A549 (cell line): Measurements from ENCODE around the gene SMPD2. TPM values are rescaled to one million over a fixed set of nuclear protein-coding genes. Genes with fewer than 3 reads are reported as not detected.

Experiments
- ATAC-seq, 2 experiments: fragments of 200-7000 bp in 1 of 2; fragments of >200 bp in 1 of 2; cut with Nextera tagmentation in 1 of 2; cut with Tn5 transposase in 1 of 2; 3 replicates each; pipeline versions ENCODE4 v1.8.0 to v1.9.1; 2018 to 2020; ENCODE audit warnings: mild to moderate bottlenecking in 1 of 2, moderate library complexity in 1 of 2
- CTCF ChIA-PET: fragments of 300-600 bp; sonication (Branson Sonifier 250); formaldehyde crosslinking; extraction: SDS; loops from one replicate; lab custom pipeline; 2021; ENCODE audit warnings: antibody characterized with exemption, inconsistent platforms; lab: Yijun Ruan, JAX
- POLR2A ChIA-PET: fragments of 350-600 bp; formaldehyde crosslinking; extraction: SDS; loops from one replicate; lab custom pipeline; 2021; ENCODE audit warnings: antibody characterized with exemption, inconsistent platforms; lab: Yijun Ruan, JAX
- DNase-seq, 2 experiments: peaks; one replicate each; pipeline versions ENCODE4 v3.0.0 to v3.0.0-alpha.2; 2011 to 2016; ENCODE audit warnings: low read depth in 1 of 2, low spot score in 1 of 2
- FAIRE-seq: peaks from 2 replicates; lab custom pipeline; 2011; peaks lifted over from hg19 to GRCh38; lab: Jason Lieb, UNC
- H3K27ac ChIP-seq, 2 experiments: fragments of >200 bp; sonication (Bioruptor Twin); formaldehyde crosslinking; 3 replicates each; pipeline ENCODE4 v1.5.1; 2016 to 2017
- H3K4me1 ChIP-seq: fragments of >200 bp; sonication (Bioruptor Twin); formaldehyde crosslinking; 3 replicates; pipeline ENCODE4 v1.6.1; 2016
- H3K4me2 ChIP-seq: fragments of >200 bp; sonication (Bioruptor Twin); formaldehyde crosslinking; 3 replicates; pipeline ENCODE4 v1.6.1; 2016
- H3K4me3 ChIP-seq: fragments of >200 bp; sonication (Bioruptor Twin); formaldehyde crosslinking; 3 replicates; pipeline ENCODE4 v1.5.1; 2016
- H3K9me3 ChIP-seq: fragments of >200 bp; sonication (Bioruptor Twin); formaldehyde crosslinking; 3 replicates; pipeline ENCODE4 v1.6.1; 2016
- ATOH8 ChIP-seq: fragments of 250-450 bp; sonication (Bioruptor Pico); IDR thresholded peaks from 2 replicates; pipeline ENCODE4 v1.5.0; 2020; ENCODE audit warnings: low read depth, mild to moderate bottlenecking, moderate library complexity
- BHLHE40 ChIP-seq: IDR thresholded peaks from 2 replicates; pipeline ENCODE4 v1.6.1; 2012; ENCODE audit warnings: low read depth, low read length, inconsistent platforms
- CBX8 ChIP-seq: fragments of 200-600 bp; sonication (generic); IDR thresholded peaks from 2 replicates; pipeline ENCODE4 v1.6.1; 2016
- CEBPB ChIP-seq, 2 experiments: fragments of >200 bp in 1 of 2; sonication (Bioruptor Twin) in 1 of 2; formaldehyde crosslinking in 1 of 2; IDR thresholded peaks; 2 replicates each; pipeline ENCODE4 v1.6.1; 2012 to 2016
- EHF ChIP-seq: fragments of 250-450 bp; sonication (Bioruptor Pico); IDR thresholded peaks from 2 replicates; pipeline ENCODE4 v1.5.0; 2020; ENCODE audit warnings: mild to moderate bottlenecking
- EHMT2 ChIP-seq: fragments of 200-600 bp; sonication (generic); IDR thresholded peaks from 2 replicates; pipeline ENCODE4 v1.6.1; 2016; ENCODE audit warnings: antibody characterized with exemption, low read depth, mild to moderate bottlenecking, moderate library complexity
- FOSB ChIP-seq: fragments of 250-450 bp; sonication (Bioruptor Pico); IDR thresholded peaks from 2 replicates; pipeline ENCODE4 v1.5.0; 2020; ENCODE audit warnings: mild to moderate bottlenecking, moderate library complexity
- FOSL2 ChIP-seq, 2 experiments: fragments of 450-650 bp in 1 of 2; fragments of >200 bp in 1 of 2; sonication (Bioruptor Twin) in 1 of 2; formaldehyde crosslinking; IDR thresholded peaks; 2 replicates each; pipeline versions ENCODE4 v1.5.0 to v1.6.1; 2016 to 2020; ENCODE audit warnings: mild to moderate bottlenecking in 1 of 2, moderate library complexity in 1 of 2
- FOXS1 ChIP-seq: fragments of 250-450 bp; sonication (Bioruptor Pico); IDR thresholded peaks from 2 replicates; pipeline ENCODE4 v1.5.0; 2020; ENCODE audit warnings: mild to moderate bottlenecking, moderate library complexity
- GATA3 ChIP-seq: IDR thresholded peaks from 2 replicates; pipeline ENCODE4 v1.6.1; 2012; ENCODE audit warnings: borderline replicate concordance
- HDAC2 ChIP-seq: fragments of 200-600 bp; sonication (generic); IDR thresholded peaks from 2 replicates; pipeline ENCODE4 v1.6.1; 2016
- HES2 ChIP-seq: fragments of >200 bp; sonication (Bioruptor Twin); formaldehyde crosslinking; IDR thresholded peaks from 2 replicates; pipeline ENCODE4 v1.6.1; 2016
- HEYL ChIP-seq: fragments of 250-450 bp; sonication (Bioruptor Pico); IDR thresholded peaks from 2 replicates; pipeline ENCODE4 v1.8.0; 2021; ENCODE audit warnings: mild to moderate bottlenecking, moderate library complexity
- HOXB13 ChIP-seq: fragments of 250-450 bp; sonication (Bioruptor Pico); IDR thresholded peaks from 2 replicates; pipeline ENCODE4 v1.5.0; 2020; ENCODE audit warnings: low read depth, mild to moderate bottlenecking, moderate library complexity
- JUN ChIP-seq, 2 experiments: fragments of >200 bp; sonication (Bioruptor Twin); formaldehyde crosslinking; IDR thresholded peaks; 2 replicates in 1 of 2; 3 replicates in 1 of 2; pipeline ENCODE4 v1.6.1; 2016 to 2017
- JUNB ChIP-seq: fragments of >200 bp; sonication (Bioruptor Twin); formaldehyde crosslinking; IDR thresholded peaks from 2 replicates; pipeline ENCODE4 v1.6.1; 2016
- MAFK ChIP-seq: fragments of 450-650 bp; IDR thresholded peaks from 2 replicates; pipeline ENCODE4 v1.6.1; 2014; ENCODE audit not compliant: partially characterized antibody
- MAZ ChIP-seq: fragments of 150-350 bp; IDR thresholded peaks from 2 replicates; pipeline ENCODE4 v1.6.1; 2014; ENCODE audit warnings: antibody characterized with exemption, low read depth, low read length, borderline replicate concordance
- MYC ChIP-seq: IDR thresholded peaks from 2 replicates; pipeline ENCODE4 v1.6.1; 2012; ENCODE audit warnings: mild to moderate bottlenecking, inconsistent platforms, low read length, improper control_type of control experiment, borderline replicate concordance
- NFE2L2 ChIP-seq: fragments of 150-350 bp; conservative IDR thresholded peaks from 2 replicates; pipeline ENCODE4 v1.6.1; 2014; ENCODE audit warnings: low read length
- NPAS2 ChIP-seq: fragments of 250-450 bp; sonication (Bioruptor Pico); IDR thresholded peaks from 2 replicates; pipeline ENCODE4 v1.8.0; 2022; ENCODE audit warnings: mild to moderate bottlenecking, moderate library complexity, borderline replicate concordance
- NR3C1 ChIP-seq: fragments of >200 bp; sonication (Bioruptor Twin); formaldehyde crosslinking; IDR thresholded peaks from 3 replicates; pipeline ENCODE4 v1.6.1; 2017
- POLR2A ChIP-seq: IDR thresholded peaks from 2 replicates; pipeline ENCODE4 v1.6.1; 2012; ENCODE audit warnings: mild to moderate bottlenecking, low read length
- RAD21 ChIP-seq, 2 experiments: fragments of >200 bp in 1 of 2; sonication (Bioruptor Twin) in 1 of 2; formaldehyde crosslinking in 1 of 2; IDR thresholded peaks in 1 of 2; conservative IDR thresholded peaks in 1 of 2; 2 replicates in 1 of 2; 3 replicates in 1 of 2; pipeline ENCODE4 v1.6.1; 2012 to 2018; ENCODE audit warnings: inconsistent platforms in 1 of 2
- REST ChIP-seq: fragments of 200-600 bp; sonication (generic); IDR thresholded peaks from 2 replicates; pipeline ENCODE4 v1.6.1; 2016; ENCODE audit warnings: antibody characterized with exemption, mild to moderate bottlenecking, moderate library complexity
- RNF2 ChIP-seq: fragments of 200-600 bp; sonication (generic); IDR thresholded peaks from 2 replicates; pipeline ENCODE4 v1.6.1; 2016; ENCODE audit warnings: low read depth, mild to moderate bottlenecking, antibody characterized with exemption, moderate library complexity, borderline replicate concordance
- SREBF2 ChIP-seq: fragments of 450-650 bp; IDR thresholded peaks from 2 replicates; pipeline ENCODE4 v1.6.1; 2014; ENCODE audit warnings: mild to moderate bottlenecking, moderate library complexity
- TFCP2L1 ChIP-seq: fragments of 250-450 bp; sonication (Bioruptor Pico); IDR thresholded peaks from 2 replicates; pipeline ENCODE4 v1.5.0; 2021; ENCODE audit warnings: mild to moderate bottlenecking
- TP53 ChIP-seq: fragments of 250-450 bp; sonication (Bioruptor Pico); IDR thresholded peaks from 2 replicates; pipeline ENCODE4 v1.5.0; 2021; ENCODE audit warnings: mild to moderate bottlenecking, moderate library complexity
- ZC3H11A ChIP-seq: fragments of 450-650 bp; IDR thresholded peaks from 2 replicates; pipeline ENCODE4 v1.6.1; 2014; ENCODE audit warnings: antibody characterized with exemption, mild to moderate bottlenecking
- ZSCAN20 ChIP-seq: fragments of 250-450 bp; sonication (Bioruptor Pico); IDR thresholded peaks from 2 replicates; pipeline ENCODE4 v1.8.0; 2022; ENCODE audit warnings: mild to moderate bottlenecking, moderate library complexity
- WGBS: methylation state at CpG from one replicate; pipeline ENCODE4 v1.1.6; 2017; ENCODE audit errors: missing lambda C conversion rate; 5-methylcytosine and 5-hydroxymethylcytosine counted together
- polyA minus RNA-seq: library from RNA; depleted of rRNA, polyadenylated mRNA; stranded (reverse); fragments of >200 nt; gene quantifications from 2 replicates; pipeline ENCODE4 v1.2.3, GENCODE V29; 2011; rRNA and poly(A)+ RNA removed
- polyA plus RNA-seq, 4 experiments: library from polyadenylated mRNA; depleted of rRNA in 3 of 4; stranded (reverse); fragments of >200 nt; fragmentation: RNase III in 1 of 4; extraction: RNeasy Plus Mini Kit Qiagen cat#74134 plus additional on column Dnase treatment in 1 of 4; gene quantifications; 2 replicates in 3 of 4; 3 replicates in 1 of 4; pipeline ENCODE4 v1.2.3, GENCODE V29; 2011 to 2017
- TF ChIP-seq, protein P1 (sequence below): IDR thresholded peaks from 2 replicates; pipeline ENCODE4 v1.6.1; 2012; ENCODE audit warnings: low read depth, borderline replicate concordance
- TF ChIP-seq, protein P2 (sequence below): IDR thresholded peaks from 2 replicates; pipeline ENCODE4 v1.6.1; 2012

The SMPD2 gene, protein sequence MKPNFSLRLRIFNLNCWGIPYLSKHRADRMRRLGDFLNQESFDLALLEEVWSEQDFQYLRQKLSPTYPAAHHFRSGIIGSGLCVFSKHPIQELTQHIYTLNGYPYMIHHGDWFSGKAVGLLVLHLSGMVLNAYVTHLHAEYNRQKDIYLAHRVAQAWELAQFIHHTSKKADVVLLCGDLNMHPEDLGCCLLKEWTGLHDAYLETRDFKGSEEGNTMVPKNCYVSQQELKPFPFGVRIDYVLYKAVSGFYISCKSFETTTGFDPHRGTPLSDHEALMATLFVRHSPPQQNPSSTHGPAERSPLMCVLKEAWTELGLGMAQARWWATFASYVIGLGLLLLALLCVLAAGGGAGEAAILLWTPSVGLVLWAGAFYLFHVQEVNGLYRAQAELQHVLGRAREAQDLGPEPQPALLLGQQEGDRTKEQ
- polyA plus RNA-seq (2011; rRNA removed) (9.6 and 13.1 TPM in 2 replicates), polyA plus RNA-seq (2017; fragmentation: RNase III; extraction: RNeasy Plus Mini Kit Qiagen cat#74134 plus additional on column Dnase treatment) (10.0 to 10.7 TPM (median 10.6 TPM) in 3 replicates), polyA minus RNA-seq (28.5 and 42.4 TPM in 2 replicates)
- 12.4 and 14.5 TPM in 2 replicates for polyA plus RNA-seq (2012; cell fraction: cytosol; rRNA removed)
- polyA plus RNA-seq (2012; cell fraction: nucleus; rRNA removed), result 20.1 and 21.3 TPM in 2 replicates

DNA sequence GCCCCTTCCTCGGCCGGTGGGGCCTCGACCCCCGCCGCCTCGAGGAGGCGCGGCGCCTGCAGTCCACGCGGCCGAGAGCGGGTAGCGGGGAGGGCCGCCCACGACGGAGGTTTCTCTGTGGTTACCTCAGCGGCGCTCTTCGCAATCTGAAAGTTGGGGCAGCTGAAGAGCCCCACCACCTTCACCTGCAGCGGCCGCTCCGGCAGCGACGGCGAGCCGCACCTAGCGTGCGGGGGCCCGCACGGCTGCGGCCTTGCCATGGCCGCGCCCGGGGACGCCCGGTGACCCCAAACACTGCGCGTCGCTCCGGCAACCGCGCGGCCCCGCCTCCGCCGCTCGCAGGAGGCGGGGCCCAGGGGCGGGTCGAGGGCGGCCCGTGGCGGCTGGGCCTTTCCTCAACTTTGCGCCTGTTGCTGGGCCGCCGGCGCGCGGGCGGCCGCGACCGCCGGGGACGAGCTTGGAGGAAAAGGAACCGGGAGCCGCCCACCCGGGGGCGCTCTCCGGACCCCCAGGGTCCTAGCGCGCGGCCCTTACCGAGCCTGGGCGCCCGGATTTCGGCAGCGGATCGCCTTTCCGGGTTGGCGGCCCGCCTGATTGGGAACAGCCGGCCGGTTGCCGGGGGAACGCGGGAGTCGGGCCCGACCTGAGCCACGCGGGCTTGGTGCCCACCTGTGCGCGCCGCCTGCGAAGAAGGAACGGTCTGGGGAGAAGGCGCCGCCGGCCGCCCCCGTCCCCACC, at the start of gene SMPD2, which contains the start of gene PPIL6:
Gene SMPD2, plus strand, starts transcription at position 394 of the 738 bp plus-strand sequence. CDS start 398 bp downstream, outside the sequence.
Gene PPIL6, minus strand, starts transcription at position 298 of the 738 bp plus-strand sequence. Its CDS starts 38 bp downstream, at position 260.
- peak within 1 kb of the TSS; percentile 76 for H3K4me3 ChIP-seq
- peak within 1 kb of the TSS; percentile 97 for H3K4me2 ChIP-seq
- ChIA-PET POLR2A (interaction anchor here (0.8 to 2.7 kb wide), 6 partner anchors 11 to 346 kb away, joined by 3 to 18 read pairs (median 6); partner anchors contain the start of genes CD164, CEP57L1, MICAL1 and SESN1), CTCF (interaction anchor here (0.7 to 3.2 kb wide), 4 partner anchors 10 to 56 kb away, joined by 3 to 16 read pairs (median 4); no protein-coding TSS in a partner anchor)
- DNase-seq, result peak; percentile 57 to 83
- no peaks in the 10 kb centered on the region for H3K9me3 ChIP-seq
- H3K4me1 ChIP-seq, result peaks cover 8% of the 10 kb centered on the region
- WGBS, result no CpG with 5 or more reads among the region's 102 CpGs
- peak within 1 kb of the TSS; percentile 81 to 96 for H3K27ac ChIP-seq
- ATAC-seq, result peak; percentile 81 to 88
- no peak for FAIRE-seq
- TF ChIP-seq POLR2A (peak; percentile 57), FOSL2 (IDR thresholded peaks at IDR 0.05) (no peak), FOSL2 (CRISPR knock-in tag; IDR thresholded peaks at IDR 0.05) (0 out of 2 replicates have a peak, but pooled peaks have one; percentile 4), HEYL (no peak), GATA3 (no peak), CBX8 (no peak), ZC3H11A (no peak), ATOH8 (CRISPR knock-in tag) (peak; percentile 55; the same call in 1 of the 2 replicates), NR3C1 (no peak), RNF2 (peak; percentile 67; the same call in 1 of the 2 replicates), MYC (0 out of 2 replicates have a peak, but pooled peaks have one; percentile 66), REST (no peak), ZSCAN20 (CRISPR knock-in tag) (no peak), EHF (no peak), TFCP2L1 (CRISPR knock-in tag) (no peak), JUNB (no peak), NPAS2 (no peak), RAD21 (conservative IDR thresholded peaks at IDR 0.05 in 1 of 2, IDR thresholded peaks at IDR 0.05 in 1 of 2) (no peak), BHLHE40 (no peak), FOXS1 (CRISPR knock-in tag) (no peak), TP53 (CRISPR knock-in tag) (no peak; the same call in 1 of the 2 replicates), MAFK (no peak), JUN (IDR thresholded peaks at IDR 0.05) (peak in 1 of 2 experiments; percentile 21; a peak in 3 of 5 replicates), MAZ (no peak), HOXB13 (CRISPR knock-in tag) (no peak), HES2 (no peak), HDAC2 (no peak), SREBF2 (no peak), NFE2L2 (no peak), FOSB (CRISPR knock-in tag) (no peak), EHMT2 (no peak), CEBPB (IDR thresholded peaks at IDR 0.05) (no peak)
- TF ChIP-seq, protein P1, sequence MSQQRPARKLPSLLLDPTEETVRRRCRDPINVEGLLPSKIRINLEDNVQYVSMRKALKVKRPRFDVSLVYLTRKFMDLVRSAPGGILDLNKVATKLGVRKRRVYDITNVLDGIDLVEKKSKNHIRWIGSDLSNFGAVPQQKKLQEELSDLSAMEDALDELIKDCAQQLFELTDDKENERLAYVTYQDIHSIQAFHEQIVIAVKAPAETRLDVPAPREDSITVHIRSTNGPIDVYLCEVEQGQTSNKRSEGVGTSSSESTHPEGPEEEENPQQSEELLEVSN, result peak; percentile 95
- TF ChIP-seq, protein P2, sequence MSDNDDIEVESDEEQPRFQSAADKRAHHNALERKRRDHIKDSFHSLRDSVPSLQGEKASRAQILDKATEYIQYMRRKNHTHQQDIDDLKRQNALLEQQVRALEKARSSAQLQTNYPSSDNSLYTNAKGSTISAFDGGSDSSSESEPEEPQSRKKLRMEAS, result peak; percentile 92
